ENCODE results near the gene STRN.
"Not testable (repeated sequence)": the region's sequence is repeated elsewhere in the genome, so short reads cannot be mapped to it uniquely, and the experiment has no call there.

STRN gene

DNA sequence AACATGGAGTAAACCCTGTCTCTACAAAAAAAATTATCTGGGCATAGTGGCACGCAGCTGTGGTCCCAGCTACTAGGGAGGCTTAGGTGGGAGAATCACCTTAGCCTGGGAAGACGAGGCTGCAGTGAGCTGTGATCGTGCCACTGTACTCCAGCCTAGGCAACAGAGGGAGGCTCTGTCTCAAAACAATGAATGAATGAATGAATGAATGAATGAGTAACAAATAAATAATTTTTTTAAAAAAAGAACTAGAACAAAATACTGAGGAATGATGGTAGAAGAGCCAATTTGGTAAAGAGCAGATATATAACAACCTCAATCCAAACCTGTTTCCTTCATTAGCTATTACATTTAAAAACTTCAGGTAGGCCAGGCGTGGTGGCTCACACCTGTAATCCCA, 60.1 kb downstream of the STRN start:
- DNase-seq: no peak

DNA sequence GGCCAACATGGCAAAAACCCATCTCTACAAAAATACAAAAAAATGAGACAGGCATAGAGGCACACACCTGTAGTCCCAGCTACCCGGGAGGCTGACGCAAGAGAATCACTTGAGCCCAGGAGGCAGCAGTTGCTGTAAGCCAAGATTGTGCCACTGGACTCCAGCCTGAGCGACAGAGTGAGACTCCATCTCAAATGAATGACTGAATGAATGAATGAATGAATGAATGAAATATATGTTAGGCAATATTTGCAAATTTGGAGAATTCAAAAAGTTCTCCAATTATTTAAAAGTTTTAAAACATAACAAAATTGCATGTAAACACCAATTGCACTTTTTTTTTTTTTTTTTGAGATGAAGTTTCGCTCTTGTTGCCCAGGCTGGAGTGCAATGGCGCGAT, 61.7 kb downstream of the STRN start:
- no peak for DNase-seq

DNA sequence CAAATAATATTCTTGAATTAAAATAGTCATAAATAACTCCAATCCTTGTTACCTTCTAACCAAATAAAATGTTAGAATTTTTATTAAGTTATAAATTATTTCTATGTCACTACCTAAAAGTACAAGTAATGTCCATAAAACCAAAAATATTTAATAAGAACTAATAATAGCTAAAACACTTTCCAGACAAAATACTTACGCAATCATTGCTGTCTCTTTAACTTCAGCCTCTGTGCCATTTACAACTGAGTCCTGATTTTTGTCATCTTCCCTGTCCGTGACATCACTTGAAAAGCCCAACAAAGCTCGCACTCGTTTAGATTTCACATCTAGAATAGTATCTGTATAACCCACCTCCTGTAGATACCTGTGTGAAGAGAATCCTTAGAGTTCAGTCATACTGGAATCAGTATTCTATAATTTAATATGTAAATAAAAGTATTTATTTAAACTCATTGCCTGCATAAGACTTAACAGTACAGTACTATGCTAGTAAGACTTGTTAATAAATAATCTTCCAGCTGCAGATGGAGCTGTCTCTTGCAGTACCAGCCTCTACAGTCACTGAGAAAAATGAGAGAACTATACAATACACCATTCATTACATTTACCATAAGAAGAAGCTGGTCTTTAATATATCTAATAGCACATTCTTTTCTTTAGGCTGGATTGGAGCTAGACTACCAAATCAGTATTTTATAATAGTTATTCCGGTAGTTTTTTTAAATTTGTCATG, 63.8 kb downstream of the STRN start:
- no peak for DNase-seq

DNA sequence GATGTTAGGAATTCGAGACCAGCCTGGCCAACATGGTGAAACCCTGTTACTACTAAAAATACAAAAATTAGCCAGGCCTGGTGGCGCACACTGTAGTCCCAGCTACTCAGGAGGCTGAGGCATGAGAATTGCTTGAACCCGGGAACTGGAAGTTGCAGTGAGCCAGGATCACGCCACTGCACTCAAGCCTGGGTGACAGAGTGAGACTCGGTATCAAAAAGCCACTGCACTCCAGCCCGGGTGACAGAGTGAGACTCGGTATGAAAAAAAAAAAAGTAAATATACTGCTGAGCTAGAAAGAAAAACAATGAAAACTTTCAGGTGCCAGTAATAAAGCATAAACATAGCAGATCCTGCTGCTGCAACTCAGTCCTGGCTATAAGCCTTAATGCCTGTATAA, 73.5 kb downstream of the STRN start:
- no peak for DNase-seq

DNA sequence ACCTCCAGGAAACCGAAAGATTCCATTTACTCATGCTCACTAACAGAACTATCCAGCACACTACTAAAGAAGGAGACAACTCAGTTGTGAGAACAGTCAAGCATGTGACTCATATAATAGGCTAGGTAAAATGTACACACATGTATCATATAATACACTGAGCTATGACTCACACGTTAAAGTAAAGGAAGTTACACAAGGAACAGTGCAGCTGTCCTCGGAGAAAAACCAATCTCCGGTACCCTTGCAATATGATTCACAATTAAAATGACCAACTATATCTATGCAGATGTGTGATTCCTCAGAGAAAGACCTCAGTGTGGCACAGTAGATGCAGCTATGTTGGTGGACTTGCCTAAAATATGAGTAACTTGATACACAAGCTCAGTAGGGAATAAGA, 76.5 kb downstream of the STRN start:
- no peak for DNase-seq

DNA sequence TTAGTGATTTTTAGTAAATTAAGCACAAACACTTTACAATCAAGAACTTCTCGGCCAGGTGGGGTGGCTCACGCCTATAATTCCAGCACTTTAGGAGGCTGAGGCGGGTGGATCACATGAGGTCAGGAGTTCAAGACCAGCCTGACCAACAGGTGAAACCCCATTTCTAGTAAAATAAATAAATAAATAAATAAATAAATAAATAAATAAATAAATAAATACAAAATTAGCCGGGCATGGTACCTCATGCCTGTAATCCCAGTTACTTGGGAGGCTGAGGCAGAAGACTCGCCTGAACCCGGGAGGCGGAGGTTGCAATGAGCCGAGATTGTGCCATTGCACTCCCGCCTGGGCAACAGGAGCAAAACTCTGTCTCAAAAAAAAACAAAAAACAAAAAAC, 79.2 kb downstream of the STRN start:
- not testable (repeated sequence) for DNase-seq

DNA sequence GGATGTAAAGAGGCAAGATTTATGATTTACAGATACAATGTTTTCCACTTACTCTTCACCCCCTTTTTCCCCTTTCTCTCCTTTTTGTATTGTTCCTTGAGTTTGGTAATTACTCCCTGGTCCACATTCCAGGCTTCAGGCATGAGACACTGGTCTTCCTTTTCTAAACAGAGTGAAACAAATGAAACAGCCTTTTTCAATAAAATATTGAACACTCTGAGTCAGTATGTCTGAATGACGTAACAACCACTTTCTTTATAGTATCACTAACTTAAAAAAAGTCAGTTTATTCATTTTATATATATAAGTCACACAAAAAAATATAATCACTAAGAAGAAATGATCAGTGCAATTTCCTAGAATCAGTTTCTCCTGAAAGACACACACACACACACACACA, 79.7 kb downstream of the STRN start:
- DNase-seq: no peak

DNA sequence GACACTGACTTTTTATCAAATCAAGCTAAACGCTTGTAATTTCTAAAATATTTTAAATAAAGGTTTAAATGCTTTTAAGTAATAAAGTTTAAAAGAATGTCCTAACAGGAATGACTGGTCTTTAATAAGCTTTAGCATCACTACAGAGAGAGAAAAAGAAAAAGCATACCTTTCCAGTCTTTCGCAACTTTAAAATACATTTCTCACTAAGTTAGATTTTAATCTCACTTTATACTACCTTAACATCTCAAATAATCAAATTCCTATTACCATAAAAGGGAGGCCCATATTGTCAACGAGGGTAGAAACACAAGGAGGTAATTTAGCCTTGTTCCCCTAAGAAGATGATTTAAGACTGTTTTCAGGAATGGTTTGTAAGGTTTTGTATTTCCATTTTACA, 80.7 kb downstream of the STRN start:
- no peak for DNase-seq

DNA sequence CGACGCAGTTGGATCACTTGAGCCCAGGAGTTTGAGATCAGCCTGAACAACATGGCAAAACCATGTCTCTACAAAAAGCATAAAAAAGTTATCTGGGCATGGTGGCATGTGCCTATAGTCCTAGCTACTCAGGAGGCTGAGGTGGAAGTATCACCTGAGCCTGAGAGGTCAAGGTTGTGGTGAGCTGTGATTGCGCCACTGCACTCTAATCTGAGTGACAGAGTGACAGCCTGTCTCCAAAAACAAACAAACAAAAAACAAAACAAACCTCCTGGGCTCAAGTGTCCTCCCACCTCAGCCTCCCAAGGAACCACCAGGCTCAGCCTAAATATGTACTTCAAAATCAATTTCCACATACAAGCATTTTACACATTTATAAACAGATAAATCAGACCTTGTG, 83.8 kb downstream of the STRN start:
- no peak for DNase-seq

DNA sequence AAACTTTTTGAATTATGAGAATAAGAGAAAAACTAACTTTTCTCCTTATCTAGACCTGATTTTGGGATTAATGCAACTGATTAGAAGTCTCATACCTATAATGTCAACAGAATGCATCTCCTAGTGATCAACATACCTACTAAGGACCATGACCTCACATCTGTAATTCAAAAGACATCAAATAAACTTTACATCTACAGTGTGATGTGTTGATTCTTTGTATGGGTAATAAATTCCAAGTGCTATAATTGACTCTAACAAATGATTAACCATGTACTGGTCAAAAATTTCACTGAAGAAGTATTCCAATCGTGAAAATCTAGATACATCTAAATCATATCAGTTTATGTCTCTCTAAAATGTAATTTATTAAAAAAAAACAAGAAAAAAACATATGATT, 84.5 kb downstream of the STRN start:
- no peak for DNase-seq

DNA sequence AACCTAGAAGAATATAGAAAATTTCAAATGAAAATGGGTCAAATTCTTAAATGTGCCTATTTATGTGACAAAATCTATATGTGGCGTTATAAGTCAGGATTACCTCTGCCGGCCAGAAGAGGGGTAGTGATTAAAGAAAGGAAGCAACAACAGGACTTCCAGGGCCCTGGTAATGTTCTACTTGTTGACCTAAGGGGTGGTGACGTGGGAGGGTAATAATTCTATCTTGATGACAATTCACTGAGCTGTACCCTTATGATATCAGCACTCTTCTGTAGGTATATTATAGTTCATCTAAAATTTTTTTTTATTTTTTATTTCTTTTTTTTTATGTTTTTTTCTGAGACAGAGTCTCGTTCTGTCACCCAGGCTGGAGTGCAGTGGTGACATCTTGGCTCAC, 87.9 kb downstream of the STRN start:
- DNase-seq: no peak

DNA sequence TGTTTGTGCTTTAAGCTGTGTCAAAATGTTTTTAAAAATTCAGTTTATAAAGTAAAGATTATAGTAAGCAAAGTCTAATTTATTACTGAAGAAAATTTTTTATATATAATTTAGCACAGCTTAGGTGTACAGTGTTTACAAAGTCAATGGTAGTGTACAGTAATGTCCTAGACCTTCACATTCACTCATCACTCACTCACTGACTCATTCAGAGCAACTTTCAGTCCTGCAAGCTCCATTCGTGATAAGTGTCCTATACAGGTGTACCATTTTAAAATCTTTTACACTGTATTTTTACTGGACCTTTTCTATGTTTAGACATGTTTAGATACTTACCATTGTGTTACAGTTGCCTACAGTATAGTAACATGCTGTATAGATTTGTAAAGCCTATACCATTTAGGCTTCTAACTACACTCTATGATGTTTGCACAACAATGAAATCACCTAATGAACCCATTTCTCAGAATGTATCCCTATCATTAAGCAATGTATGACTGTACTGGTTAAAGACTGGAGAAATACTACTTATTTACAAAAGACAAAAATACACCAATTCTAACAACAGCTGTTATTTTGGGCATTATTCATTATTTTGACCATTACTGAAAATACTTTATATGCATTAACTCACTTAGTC, 95.1 kb downstream of the STRN start:
- no peak for DNase-seq

DNA sequence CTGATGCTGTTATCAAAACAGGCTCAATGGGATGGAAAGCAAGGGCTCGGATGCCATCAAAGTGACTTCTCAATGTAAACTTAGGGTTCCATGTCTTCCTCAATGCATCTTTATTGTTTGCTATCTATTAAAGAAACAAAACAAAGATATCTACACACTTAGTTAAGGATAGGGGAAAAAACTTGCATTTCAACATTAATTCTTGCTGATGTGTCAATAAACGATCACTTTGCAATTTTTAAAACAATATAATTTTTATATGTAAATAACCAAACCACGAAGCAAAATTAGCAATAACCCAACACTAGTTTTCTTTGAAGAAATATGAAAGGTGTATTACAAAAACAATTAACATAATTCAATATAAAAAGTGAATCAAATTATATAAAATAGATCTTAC, 96.7 kb downstream of the STRN start:
- DNase-seq: no peak

DNA sequence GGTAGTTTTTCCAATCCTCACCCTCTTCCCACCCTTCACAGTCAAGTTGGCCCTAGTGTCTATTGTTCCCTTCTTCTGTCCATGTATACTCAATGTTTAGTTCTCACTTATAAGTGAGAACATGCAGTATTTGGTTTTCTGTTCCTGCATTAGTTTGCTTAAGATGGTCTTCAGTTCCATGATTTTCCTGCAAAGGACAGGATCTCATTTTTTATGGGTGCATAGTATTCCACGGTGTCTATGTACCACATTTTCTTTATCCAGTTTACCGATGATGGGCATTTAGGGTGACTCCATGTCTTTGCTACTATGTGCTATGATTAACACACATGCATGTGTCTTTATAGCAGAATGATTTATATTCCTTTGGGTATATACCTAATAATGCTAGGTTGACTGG, 104.4 kb downstream of the STRN start:
- no peak for DNase-seq

DNA sequence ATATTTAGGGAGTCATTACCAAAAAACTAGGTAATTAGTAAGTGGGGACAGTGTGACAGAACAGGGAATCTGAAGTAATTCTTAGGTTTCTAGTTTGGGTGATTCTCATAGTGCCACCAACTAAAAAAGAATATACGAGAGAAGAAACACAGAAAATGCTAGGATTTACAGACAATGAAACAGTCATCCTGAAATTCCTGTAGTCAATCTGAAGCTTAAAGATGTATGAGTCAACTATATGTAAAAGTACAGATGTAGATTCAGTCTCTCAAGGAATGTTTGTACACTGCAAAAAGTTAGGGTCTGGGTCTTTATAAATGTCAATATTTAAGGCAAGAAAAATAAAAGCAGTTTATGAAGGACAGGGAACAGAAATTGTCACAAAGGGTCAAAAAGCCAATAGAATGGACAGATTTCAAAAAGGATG, 107.0 kb downstream of the STRN start:
- DNase-seq: no peak

DNA sequence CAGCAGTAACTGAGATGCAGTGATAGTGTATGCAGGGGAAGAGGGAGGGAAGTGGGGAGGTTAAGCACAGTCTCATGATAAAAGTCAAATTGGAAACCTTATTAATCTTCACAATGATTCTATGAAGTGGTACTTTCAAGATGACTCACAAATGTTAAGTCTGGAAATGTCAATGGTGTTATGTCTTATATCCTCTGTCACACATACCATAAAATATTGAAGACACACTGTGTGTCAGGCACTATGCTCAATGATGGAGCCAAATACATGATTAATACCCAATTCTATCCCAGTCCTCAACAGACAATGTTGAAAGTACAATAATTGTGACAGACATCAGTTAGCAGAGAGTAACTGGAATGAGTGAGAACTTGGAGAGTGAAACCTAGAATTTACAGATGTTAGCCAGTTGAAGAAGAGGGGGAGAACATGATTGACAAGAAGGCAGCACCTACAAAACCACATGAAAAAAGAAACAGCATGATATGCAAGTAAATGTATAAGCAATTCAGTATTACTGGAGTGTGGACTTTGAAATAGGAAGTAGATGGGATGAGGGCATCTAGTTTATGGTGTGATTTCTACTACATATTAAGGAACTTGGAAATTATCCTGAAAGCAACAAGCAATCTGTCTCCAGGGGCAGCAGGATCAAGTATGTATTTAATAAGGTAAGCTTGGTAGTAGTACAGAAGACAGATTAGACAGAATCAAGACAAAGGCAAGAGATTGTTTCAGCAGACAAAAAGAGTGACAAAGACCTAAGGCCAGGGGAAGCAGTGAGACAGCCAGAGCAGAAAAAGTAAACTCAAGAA, 107.6 kb downstream of the STRN start:
- DNase-seq: no peak

DNA sequence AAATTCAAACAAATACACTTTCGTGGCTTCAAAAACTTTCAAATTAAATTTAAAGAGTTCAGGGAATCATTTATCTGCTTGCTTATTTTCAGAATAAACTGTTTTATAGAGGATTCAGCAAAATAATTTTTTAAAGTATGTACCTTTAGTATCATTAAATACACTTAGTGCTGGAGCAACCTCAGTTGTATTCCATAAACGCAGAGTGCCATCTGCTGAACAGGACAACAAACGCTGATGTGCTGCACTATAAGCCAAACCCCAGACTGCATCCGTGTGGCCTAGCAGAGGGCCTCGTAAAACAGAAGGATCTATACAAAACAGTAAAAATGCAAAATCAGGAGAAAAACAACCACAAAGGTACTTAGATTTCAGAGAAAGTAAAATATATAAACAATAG, 108.6 kb downstream of the STRN start:
- DNase-seq: no peak

DNA sequence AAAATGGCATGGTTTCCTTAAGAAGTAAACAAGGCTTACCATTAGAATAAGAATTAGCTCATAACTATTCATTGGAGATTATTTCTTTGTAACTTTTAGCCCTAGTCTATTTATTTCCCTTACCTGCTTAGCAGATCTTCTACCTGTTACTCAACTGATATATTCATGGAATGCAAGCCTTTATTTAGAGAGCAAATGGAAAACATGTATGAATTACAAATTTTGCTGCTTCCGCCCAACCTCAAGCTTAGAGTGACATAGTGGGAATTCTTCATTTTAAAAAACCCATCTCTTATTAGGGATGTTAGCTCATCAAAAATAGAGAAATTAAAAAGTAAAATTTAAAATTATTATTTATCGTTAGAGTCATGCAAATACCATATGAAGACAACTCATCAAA, 110.9 kb downstream of the STRN start:
- no peak for DNase-seq

DNA sequence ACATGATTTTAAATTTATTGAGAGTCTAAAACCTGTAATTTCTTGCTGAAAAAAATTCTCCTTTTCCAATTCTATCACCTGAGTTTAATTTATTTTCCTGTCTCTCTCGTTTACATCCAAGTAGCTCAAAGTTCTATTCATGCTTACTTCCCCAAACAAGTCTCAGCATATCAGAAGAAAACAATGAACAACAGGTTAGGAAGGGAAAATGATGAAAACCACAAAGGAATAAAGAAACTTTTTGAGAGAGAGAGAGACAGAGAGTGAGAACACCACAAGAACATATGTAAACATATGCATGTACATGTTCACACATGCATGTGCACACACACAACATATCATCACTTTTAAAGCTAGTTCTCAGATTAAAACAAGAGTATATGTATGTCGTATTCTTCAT, 112.1 kb downstream of the STRN start:
- DNase-seq: no peak

DNA sequence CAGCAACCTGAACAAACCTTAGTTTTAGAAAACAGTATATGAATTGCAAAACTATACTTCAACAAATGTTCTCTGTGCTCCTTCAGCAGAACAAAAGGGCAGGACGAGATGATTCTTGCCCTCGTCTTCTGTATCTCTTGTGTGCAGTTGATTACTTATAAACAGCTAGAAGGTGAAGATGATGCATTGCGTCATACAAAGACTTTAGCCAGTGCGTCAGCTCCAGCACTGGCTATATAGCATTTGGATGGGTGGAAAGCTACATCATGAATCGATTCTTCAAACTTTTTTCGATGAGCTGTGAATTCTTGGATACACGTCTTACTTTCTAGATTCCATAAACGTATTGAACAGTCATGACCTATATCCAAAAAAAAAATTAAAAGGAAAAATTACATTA, 117.1 kb downstream of the STRN start:
- no peak for DNase-seq

DNA sequence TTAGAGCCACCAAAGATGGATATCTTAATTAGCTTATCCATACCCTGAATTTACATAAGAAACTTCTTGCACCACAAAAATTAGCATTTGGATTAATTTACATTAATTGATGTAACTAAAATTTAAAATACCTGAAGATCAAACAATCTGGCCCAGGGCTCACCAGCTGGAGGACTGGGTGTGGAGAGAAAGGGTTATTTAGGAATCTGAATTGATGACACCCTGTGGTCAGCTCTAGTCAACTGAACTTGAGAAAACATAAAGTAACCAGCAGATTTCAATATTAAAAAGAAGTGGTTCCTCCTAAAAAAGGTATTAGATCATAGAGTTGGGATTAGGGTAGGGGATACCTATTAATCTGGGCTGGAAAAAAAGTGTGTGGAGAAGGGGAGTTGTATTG, 122.5 kb downstream of the STRN start:
- DNase-seq: no peak

DNA sequence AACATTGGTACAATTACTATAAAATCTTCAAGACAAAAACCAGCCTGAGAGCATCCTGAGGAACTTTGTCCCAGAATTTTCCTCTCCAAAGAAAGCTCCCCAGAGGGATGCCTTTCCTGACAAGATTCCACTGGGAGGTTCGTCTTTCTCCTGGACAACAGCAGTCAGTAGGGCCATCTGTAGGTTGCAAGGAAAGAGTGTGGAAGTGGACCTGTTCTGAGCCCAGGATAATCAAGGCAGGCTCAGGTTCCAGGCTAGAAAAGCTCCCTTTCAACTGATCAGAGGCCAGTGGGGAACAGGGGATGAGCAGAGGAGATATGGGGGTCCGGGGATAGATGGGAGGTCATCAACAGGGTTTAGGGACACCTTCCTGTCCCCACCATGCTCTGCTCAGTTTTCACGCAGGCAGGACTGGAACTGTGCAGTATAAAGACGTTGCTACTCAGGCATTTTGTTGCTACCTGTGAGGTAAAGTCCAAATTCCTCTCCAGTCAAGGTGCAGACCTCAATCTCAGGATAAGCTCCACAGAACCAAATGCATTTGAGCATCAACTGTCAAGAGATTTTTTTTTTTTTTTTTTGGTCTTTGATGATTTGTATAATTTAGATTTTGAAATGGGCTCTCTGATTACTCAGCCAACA, 126.2 kb downstream of the STRN start:
- DNase-seq: no peak

DNA sequence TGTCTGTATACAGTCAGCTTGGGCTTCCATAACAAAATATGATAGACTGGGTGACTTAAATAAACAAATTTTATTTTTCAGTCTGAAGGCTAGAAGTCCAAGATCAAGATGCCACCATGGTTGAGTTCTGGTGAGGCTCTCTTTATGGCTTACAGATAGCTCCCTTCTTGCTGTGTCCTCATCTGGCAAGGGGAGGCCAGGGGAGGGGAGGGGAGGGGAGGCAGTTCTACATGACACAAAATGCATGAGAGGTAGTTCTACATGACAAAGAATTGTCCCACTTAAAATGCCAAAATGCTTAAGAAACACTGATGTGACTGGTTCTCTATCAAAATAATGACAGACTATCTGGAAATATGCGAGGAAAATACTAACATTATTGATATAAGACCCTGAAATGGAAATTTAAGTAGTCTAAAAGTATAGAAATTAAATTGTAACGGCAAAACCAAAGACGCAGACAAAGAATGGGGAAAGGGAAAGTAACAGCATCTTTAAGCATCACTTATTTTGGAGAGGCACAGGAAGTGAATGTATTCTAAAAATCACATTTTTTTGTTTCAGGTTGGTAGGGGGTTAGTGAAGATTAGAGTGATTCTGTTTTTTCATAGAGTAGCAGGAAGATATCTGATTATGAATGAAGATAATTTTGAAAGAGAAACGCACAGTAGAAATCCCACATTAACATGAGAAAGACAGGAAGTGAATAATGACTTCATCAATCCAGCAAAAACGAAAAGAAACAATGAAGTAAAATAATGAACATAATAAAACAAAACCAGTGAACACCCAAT, 131.4 kb downstream of the STRN start:
- no peak for DNase-seq

Data from left hindlimb (tissue), 1 donor.